ENCODE data around the gene DNMBP.
"Not testable (repeated sequence)": the region's sequence is repeated elsewhere in the genome, so short reads cannot be mapped to it uniquely, and the experiment has no call there.

Gene DNMBP

GRCh38 chr10:100013621-100014020 is 3.9 kb upstream of the DNMBP start:
- no peak for DNase-seq

GRCh38 chr10:100011906-100012305 is 2.2 kb upstream of the DNMBP start:
- not testable (repeated sequence) for DNase-seq

- DNase-seq, result peak; percentile 79
Observed at GRCh38 chr10:100009283-100009792, 409 bp downstream of the DNMBP start.

GRCh38 chr10:100008708-100009282 is 952 bp downstream of the DNMBP start:
- DNase-seq, result peak; percentile 20

- DNase-seq, result peak; percentile 7
Observed at GRCh38 chr10:100008142-100008522, 1.6 kb downstream of the DNMBP start.

GRCh38 chr10:100007231-100008141 is 2.3 kb downstream of the DNMBP start:
- no peak for DNase-seq

GRCh38 chr10:100006243-100006886 is 3.4 kb downstream of the DNMBP start:
- no peak for DNase-seq

- DNase-seq, result no peak
Observed at GRCh38 chr10:100004805-100005510, 4.8 kb downstream of the DNMBP start.

- no peak for DNase-seq
Observed at GRCh38 chr10:100000109-100000644, 9.6 kb downstream of the DNMBP start.

- no peak for DNase-seq
Observed at GRCh38 chr10:99999319-100000108, 10.2 kb downstream of the DNMBP start.

- no peak for DNase-seq
Observed at GRCh38 chr10:99998889-99999288, 10.9 kb downstream of the DNMBP start.

GRCh38 chr10:99996671-99997648 is 12.8 kb downstream of the DNMBP start:
- DNase-seq, result no peak

GRCh38 chr10:99995713-99996112 is 14.0 kb downstream of the DNMBP start:
- no peak for DNase-seq

- DNase-seq, result no peak
Observed at GRCh38 chr10:99995269-99995668, 14.5 kb downstream of the DNMBP start.

GRCh38 chr10:99994801-99995200 is 14.9 kb downstream of the DNMBP start:
- DNase-seq, result no peak

- peak; percentile 18 for DNase-seq
Observed at GRCh38 chr10:99993701-99994689, 15.8 kb downstream of the DNMBP start.

- not testable (repeated sequence) for DNase-seq
Observed at GRCh38 chr10:99985637-99986036, 24.1 kb downstream of the DNMBP start.

- peak; percentile 10 for DNase-seq
Observed at GRCh38 chr10:99984211-99985034, 25.3 kb downstream of the DNMBP start.

All from NCI-H69 (cell line).